AG04449 (cell line): ENCODE data around the gene MEGF11.

Experiments used
- CTCF ChIA-PET: fragments of 350-600 bp; formaldehyde crosslinking; extraction: SDS; loops from one replicate; lab custom pipeline; 2021; ENCODE audit warnings: antibody characterized with exemption; lab: Yijun Ruan, JAX
- POLR2A ChIA-PET: fragments of 400-600, 350-600 bp; formaldehyde crosslinking; extraction: SDS; loops from one replicate; lab custom pipeline; 2020; ENCODE audit warnings: antibody characterized with exemption, inconsistent platforms; lab: Yijun Ruan, JAX
- DNase-seq: peaks from one replicate; pipeline ENCODE4 v3.0.0-alpha.2; 2010; ENCODE audit warnings: low read depth, low spot score
- H3K4me3 ChIP-seq: 2 replicates; pipeline ENCODE4 v1.5.1; 2011; ENCODE audit warnings: low read depth, mild to moderate bottlenecking, control low read depth, low read length
- CTCF ChIP-seq: IDR thresholded peaks from one replicate; pipeline ENCODE4 v1.5.1; 2011; ENCODE audit warnings: mild to moderate bottlenecking, moderate library complexity, low read length, control low read depth, inconsistent platforms; ENCODE audit not compliant: insufficient read depth; ENCODE audit errors: missing control alignments

Gene MEGF11

GRCh38 chr15:66161575-66162118 is 91.9 kb downstream of the MEGF11 start:
- H3K4me3 ChIP-seq = no peak overlapping the region
- no peak for DNase-seq
- ChIA-PET POLR2A (no interaction called here), CTCF (interaction anchor here (1.4 kb wide), 1 partner anchor 8 kb away, joined by 3 read pairs; no protein-coding TSS in a partner anchor)
- no peak for TF ChIP-seq CTCF

- no peak overlapping the region for H3K4me3 ChIP-seq
- ChIA-PET CTCF (interaction anchor here (1.4 kb wide), 1 partner anchor 9 kb away, joined by 3 read pairs; no protein-coding TSS in a partner anchor), POLR2A (no interaction called here)
- no peak for TF ChIP-seq CTCF
- DNase-seq = no peak
Observed at GRCh38 chr15:66161108-66161507, 92.4 kb downstream of the MEGF11 start.

GRCh38 chr15:66157507-66157906 is 96.0 kb downstream of the MEGF11 start:
- H3K4me3 ChIP-seq = no peak overlapping the region
- ChIA-PET CTCF (no interaction called here), POLR2A (no interaction called here)
- DNase-seq = no peak
- TF ChIP-seq CTCF = no peak

- CTCF ChIA-PET = no interaction called here
- no peak for TF ChIP-seq CTCF
- DNase-seq = no peak
- H3K4me3 ChIP-seq = no peak overlapping the region
- POLR2A ChIA-PET = no interaction called here
Observed at GRCh38 chr15:66156310-66156975, 97.1 kb downstream of the MEGF11 start.

- no peak for TF ChIP-seq CTCF
- no peak overlapping the region for H3K4me3 ChIP-seq
- no peak for DNase-seq
- POLR2A ChIA-PET = no interaction called here
- CTCF ChIA-PET = no interaction called here
Observed at GRCh38 chr15:66155065-66155464, 98.5 kb downstream of the MEGF11 start.

- POLR2A ChIA-PET = no interaction called here
- H3K4me3 ChIP-seq = no peak overlapping the region
- CTCF ChIA-PET = no interaction called here
- no peak for TF ChIP-seq CTCF
- no peak for DNase-seq
Observed at GRCh38 chr15:66154581-66154980, 99.0 kb downstream of the MEGF11 start.
